ENCODE results near the gene PCDHGC4. TPM values are rescaled to one million over a fixed set of nuclear protein-coding genes. Genes with fewer than 3 reads are reported as not detected.
A peak's percentile ranks its signal among the peaks of the same experiment; 100 is the strongest.

The PCDHGC4 gene
- total RNA-seq (0.90 and 2.1 TPM in 2 replicates), polyA plus RNA-seq (0.25 and 0.32 TPM in 2 replicates), polyA minus RNA-seq (4.3 and 5.5 TPM in 2 replicates), Bru-seq, nascent RNA (percentile 50 among the genes with signal in this experiment), BruChase-seq, experiment 1, labeled RNA remaining after a 6-hour chase (percentile 51 among the genes with signal in this experiment), BruChase-seq, experiment 2, labeled RNA remaining after a 2-hour chase (percentile 49 among the genes with signal in this experiment)
- polyA plus RNA-seq (2011; cell fraction: cytosol; rRNA removed), result 0.06 and 0.11 TPM in 2 replicates
- 1.8 and 2.4 TPM in 2 replicates for polyA plus RNA-seq (2011; cell fraction: nucleus; rRNA removed)
- 0.05 TPM in 1 of 2 replicates, not detected in the other for polyA plus RNA-seq (2012)
- not detected for polyA minus RNA-seq (2011; cell fraction: cytosol; rRNA and poly(A)+ RNA removed)
- 9.6 and 9.7 TPM in 2 replicates for polyA minus RNA-seq (2011; cell fraction: nucleus; rRNA and poly(A)+ RNA removed)
- long read RNA-seq, result 0 reads

DNA sequence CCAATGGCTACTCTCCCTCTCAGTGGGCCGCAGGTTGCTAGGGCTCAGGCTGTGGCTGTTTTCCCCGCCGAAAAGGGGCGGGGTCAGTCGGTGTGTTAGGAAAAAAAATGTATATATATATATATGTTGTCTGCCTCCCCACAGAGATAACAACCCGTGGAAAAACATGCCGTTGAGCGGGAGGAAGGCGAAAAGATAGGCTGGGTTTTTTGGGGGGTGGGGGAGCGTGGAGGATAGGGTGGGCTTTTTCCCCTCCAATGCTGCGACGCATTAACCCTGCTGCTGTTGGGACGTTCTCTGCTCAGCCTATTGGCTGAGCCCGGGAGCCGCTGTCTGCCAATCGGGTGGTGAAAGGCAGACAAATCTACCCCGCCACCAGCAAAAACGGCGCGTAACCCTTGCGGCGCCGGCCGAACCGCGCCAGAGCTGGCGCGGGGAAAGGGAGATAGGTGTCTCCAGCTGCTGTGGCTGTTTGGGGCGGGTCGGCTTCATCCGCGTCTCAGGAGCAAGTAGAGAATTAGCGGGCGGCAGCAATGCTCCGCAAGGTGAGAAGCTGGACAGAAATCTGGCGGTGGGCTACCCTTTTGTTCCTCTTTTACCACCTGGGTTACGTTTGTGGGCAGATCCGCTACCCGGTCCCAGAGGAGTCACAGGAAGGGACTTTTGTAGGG, at the start of gene PCDHGC4:
Gene PCDHGC4, plus strand, starts transcription at position 390 of the 671 bp plus-strand sequence. Its CDS starts 144 bp downstream, at position 534.
- dilution Hi-C loops (cut with MboI; ENCODE audit: extremely low pct_ligation_motif_present, low sequenced_read_pairs) (no loop called here), intact Hi-C loops (cut with micrococcal nuclease) (loop anchor here (1.0 to 2.0 kb wide), 2 partner anchors 8 to 24 kb away; no protein-coding TSS in a partner anchor)
- H2AFZ ChIP-seq (ENCODE audit: low read depth, low read length), result no peak within 1 kb of the TSS
- peak; percentile 60 for DNase-seq (ENCODE audit: low read depth, low spot score)
- POLR2A ChIA-PET, result interaction anchor here (1.0 kb wide), 1 partner anchor 37 kb away, joined by 3 read pairs; no protein-coding TSS in a partner anchor
- BruUV-seq (replicated peaks), result no TSS peak
- CTCF ChIA-PET, result interaction anchor here (0.7 to 4.1 kb wide), 14 partner anchors 8 to 79 kb away, joined by 3 to 25 read pairs (median 4); partner anchors contain the start of genes PCDHGA12, PCDHGB7 and PCDHGC3
- no peaks in the 10 kb centered on the region for H4K20me1 ChIP-seq (replicated peaks; ENCODE audit: control insufficient read depth, extremely low read depth, insufficient read depth, low read length)
- H3K4me3 ChIP-seq (replicated peaks in 1 of 3; ENCODE audit: insufficient read depth in 1 of 3, low read depth in 1 of 3, low read length in 3 of 3), result peak within 1 kb of the TSS in 2 of 3 experiments; percentile 19 to 46
- peaks cover 10% of the 10 kb centered on the region for H3K4me1 ChIP-seq (ENCODE audit: control insufficient read depth, extremely low read depth, insufficient read depth, low read length)
- no peaks in the 10 kb centered on the region for H3K36me3 ChIP-seq (ENCODE audit: control insufficient read depth in 2 of 2, extremely low read depth in 1 of 2, insufficient read depth in 2 of 2, low read length in 2 of 2)
- no peaks in the 10 kb centered on the region for H3K9me1 ChIP-seq (replicated peaks; ENCODE audit: control insufficient read depth, extremely low read depth, insufficient read depth, low read length)
- peaks cover 5 to 17% of the 10 kb centered on the region in 2 experiments for H3K27me3 ChIP-seq (ENCODE audit: control insufficient read depth in 2 of 2, insufficient read depth in 2 of 2, low read length in 2 of 2)
- H3K9ac ChIP-seq (replicated peaks; ENCODE audit: extremely low read depth, insufficient read depth, low read length), result no peak within 1 kb of the TSS
- H3K79me2 ChIP-seq (ENCODE audit: control insufficient read depth, insufficient read depth, low read length), result no peaks in the 10 kb centered on the region
- peak within 1 kb of the TSS; percentile 78 for H3K4me2 ChIP-seq (ENCODE audit: insufficient read depth, low read length)
- H3K9me3 ChIP-seq (replicated peaks; ENCODE audit: control insufficient read depth, insufficient read depth, low read length), result no peaks in the 10 kb centered on the region
- TF ChIP-seq EZH2 (IDR thresholded peaks at IDR 0.05; ENCODE audit: borderline replicate concordance, low read depth, low read length, severe bottlenecking), result peak; percentile 65
- TF ChIP-seq POLR2AphosphoS5 (IDR thresholded peaks at IDR 0.05; ENCODE audit: insufficient read depth, low read depth, low read length), result no peak
- TF ChIP-seq POLR2A (IDR thresholded peaks at IDR 0.05; ENCODE audit: low read depth, low read length), result no peak
- TF ChIP-seq, protein P1, sequence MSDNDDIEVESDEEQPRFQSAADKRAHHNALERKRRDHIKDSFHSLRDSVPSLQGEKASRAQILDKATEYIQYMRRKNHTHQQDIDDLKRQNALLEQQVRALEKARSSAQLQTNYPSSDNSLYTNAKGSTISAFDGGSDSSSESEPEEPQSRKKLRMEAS (IDR thresholded peaks at IDR 0.05; ENCODE audit: insufficient read depth, insufficient read length), result no peak
- H3K27ac ChIP-seq (ENCODE audit: insufficient read depth, low read depth, low read length), result no peak within 1 kb of the TSS
- FAIRE-seq, result peak; percentile 28

DNA sequence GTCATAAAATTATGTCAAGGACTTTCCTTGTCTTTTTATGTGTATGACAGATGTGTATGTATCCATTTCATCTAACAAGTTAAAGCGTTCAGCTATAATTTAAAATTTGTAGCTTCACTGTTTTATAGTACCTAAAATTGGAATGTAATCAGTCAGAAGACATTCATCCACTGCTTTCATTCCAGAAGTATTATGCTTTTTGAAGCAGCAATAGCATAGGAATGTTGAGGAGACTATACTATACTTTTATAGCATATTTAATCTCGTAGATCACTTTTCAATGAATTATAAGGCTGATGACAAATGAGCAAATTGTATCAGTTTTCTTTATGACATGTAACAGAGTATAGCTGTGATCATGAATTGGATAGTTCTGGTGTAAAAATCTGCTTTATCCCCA, 47.6 kb upstream of the PCDHGC4 start:
- Histone ChIP-seq H2AFZ (ENCODE audit: low read depth, low read length) (no peak overlapping the region), H3K4me2 (ENCODE audit: insufficient read depth, low read length) (no peak overlapping the region), H3K9me3 (replicated peaks; ENCODE audit: control insufficient read depth, insufficient read depth, low read length) (no peaks in the 10 kb centered on the region), H3K4me3 (replicated peaks in 1 of 3; ENCODE audit: insufficient read depth in 1 of 3, low read depth in 1 of 3, low read length in 3 of 3) (no peak overlapping the region), H3K9ac (replicated peaks; ENCODE audit: extremely low read depth, insufficient read depth, low read length) (no peak overlapping the region), H3K79me2 (ENCODE audit: control insufficient read depth, insufficient read depth, low read length) (no peaks in the 10 kb centered on the region), H3K27me3 (ENCODE audit: control insufficient read depth in 2 of 2, insufficient read depth in 2 of 2, low read length in 2 of 2) (peaks cover 3 to 12% of the 10 kb centered on the region in 2 experiments), H3K27ac (ENCODE audit: insufficient read depth, low read depth, low read length) (no peak overlapping the region), H3K4me1 (ENCODE audit: control insufficient read depth, extremely low read depth, insufficient read depth, low read length) (no peaks in the 10 kb centered on the region), H3K36me3 (ENCODE audit: control insufficient read depth in 2 of 2, extremely low read depth in 1 of 2, insufficient read depth in 2 of 2, low read length in 2 of 2) (no peaks in the 10 kb centered on the region), H4K20me1 (replicated peaks; ENCODE audit: control insufficient read depth, extremely low read depth, insufficient read depth, low read length) (no peaks in the 10 kb centered on the region), H3K9me1 (replicated peaks; ENCODE audit: control insufficient read depth, extremely low read depth, insufficient read depth, low read length) (no peaks in the 10 kb centered on the region)
- no peak for FAIRE-seq
- dilution Hi-C loops (cut with MboI; ENCODE audit: extremely low pct_ligation_motif_present, low sequenced_read_pairs), result no loop called here
- intact Hi-C loops (cut with micrococcal nuclease), result no loop called here
- DNase-seq (ENCODE audit: low read depth, low spot score), result no peak
- no TSS peak for BruUV-seq (replicated peaks)
- TF ChIP-seq EZH2 (IDR thresholded peaks at IDR 0.05; ENCODE audit: borderline replicate concordance, low read depth, low read length, severe bottlenecking) (no peak), GATA2 (IDR thresholded peaks at IDR 0.05; ENCODE audit: insufficient read depth, insufficient read length, low read depth, low read length) (no peak), MYC (IDR thresholded peaks at IDR 0.05; ENCODE audit: low read depth, low read length) (no peak), POLR2A (IDR thresholded peaks at IDR 0.05; ENCODE audit: low read depth, low read length) (no peak), FOS (IDR thresholded peaks at IDR 0.05; ENCODE audit: borderline replicate concordance, insufficient read depth, low read length) (no peak), POLR2AphosphoS5 (IDR thresholded peaks at IDR 0.05; ENCODE audit: insufficient read depth, low read depth, low read length) (no peak), JUN (IDR thresholded peaks at IDR 0.05; ENCODE audit: borderline replicate concordance, insufficient read depth, insufficient read length, low read depth) (no peak)
- TF ChIP-seq, protein P2, sequence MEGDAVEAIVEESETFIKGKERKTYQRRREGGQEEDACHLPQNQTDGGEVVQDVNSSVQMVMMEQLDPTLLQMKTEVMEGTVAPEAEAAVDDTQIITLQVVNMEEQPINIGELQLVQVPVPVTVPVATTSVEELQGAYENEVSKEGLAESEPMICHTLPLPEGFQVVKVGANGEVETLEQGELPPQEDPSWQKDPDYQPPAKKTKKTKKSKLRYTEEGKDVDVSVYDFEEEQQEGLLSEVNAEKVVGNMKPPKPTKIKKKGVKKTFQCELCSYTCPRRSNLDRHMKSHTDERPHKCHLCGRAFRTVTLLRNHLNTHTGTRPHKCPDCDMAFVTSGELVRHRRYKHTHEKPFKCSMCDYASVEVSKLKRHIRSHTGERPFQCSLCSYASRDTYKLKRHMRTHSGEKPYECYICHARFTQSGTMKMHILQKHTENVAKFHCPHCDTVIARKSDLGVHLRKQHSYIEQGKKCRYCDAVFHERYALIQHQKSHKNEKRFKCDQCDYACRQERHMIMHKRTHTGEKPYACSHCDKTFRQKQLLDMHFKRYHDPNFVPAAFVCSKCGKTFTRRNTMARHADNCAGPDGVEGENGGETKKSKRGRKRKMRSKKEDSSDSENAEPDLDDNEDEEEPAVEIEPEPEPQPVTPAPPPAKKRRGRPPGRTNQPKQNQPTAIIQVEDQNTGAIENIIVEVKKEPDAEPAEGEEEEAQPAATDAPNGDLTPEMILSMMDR (IDR thresholded peaks at IDR 0.05; ENCODE audit: extremely low read depth in 1 of 2, insufficient read depth in 1 of 2, low read depth in 1 of 2, low read length in 2 of 2), result no peak
- TF ChIP-seq, protein P1 (IDR thresholded peaks at IDR 0.05; ENCODE audit: insufficient read depth, insufficient read length), result no peak
- ChIA-PET CTCF (interaction anchor here (1.3 to 1.9 kb wide), 4 partner anchors 20 to 127 kb away, joined by 3 to 8 read pairs (median 4); partner anchors contain the start of genes PCDHGB7 and PCDHGC3), POLR2A (no interaction called here)
